ENCODE data around the gene PPP2R3A. TPM values are rescaled to one million over a fixed set of nuclear protein-coding genes. Genes with fewer than 3 reads are reported as not detected.

PPP2R3A gene
- total and polyA plus RNA-seq, 2 experiments from 2014 or later, result 6.4 to 15.2 TPM

GRCh38 chr3:136075218-136075808 lies 109.8 kb downstream of the PPP2R3A start:
- peak overlapping the region; percentile 96 for H3K27ac Mint-ChIP-seq
- peak; percentile 63 for ATAC-seq
- no peak overlapping the region for H2AFZ ChIP-seq

GRCh38 chr3:136075811-136076210 lies 110.3 kb downstream of the PPP2R3A start:
- Mint-ChIP-seq H3K9me3 (no peaks in the 10 kb centered on the region), H3K4me1 (peaks cover 4% of the 10 kb centered on the region; the same call in 2 of the 3 replicates), H3K27me3 (ENCODE audit: insufficient read depth, low read depth, poor library complexity) (no peaks in the 10 kb centered on the region), H3K36me3 (ENCODE audit: low read depth) (no peaks in the 10 kb centered on the region), H3K27ac (peak overlapping the region; percentile 80), H3K4me3 (no peak overlapping the region)
- Histone ChIP-seq H3K27ac (ENCODE audit: low read depth) (no peak overlapping the region), H3K36me3 (ENCODE audit: insufficient read depth) (no peaks in the 10 kb centered on the region), H3K4me3 (no peak overlapping the region), H3K4me1 (ENCODE audit: insufficient read depth) (no peaks in the 10 kb centered on the region), H2AFZ (no peak overlapping the region), H3K27me3 (ENCODE audit: insufficient read depth) (no peaks in the 10 kb centered on the region), H4K20me1 (replicated peaks; ENCODE audit: insufficient read depth) (no peaks in the 10 kb centered on the region), H3K9me2 (ENCODE audit: insufficient read depth) (no peaks in the 10 kb centered on the region), H3K4me2 (no peak overlapping the region), H3F3A (replicated peaks; ENCODE audit: low read depth) (no peaks in the 10 kb centered on the region), H3K79me2 (replicated peaks; ENCODE audit: insufficient read depth) (no peaks in the 10 kb centered on the region)
- DNase-seq (ENCODE audit: low spot score) (no peak), ATAC-seq (no peak)
- TF ChIP-seq CREB1 (CRISPR knock-in tag; IDR thresholded peaks at IDR 0.05; ENCODE audit: low read depth), result no peak
- no peak for TF ChIP-seq ZNF462 (CRISPR knock-in tag; IDR thresholded peaks at IDR 0.05)
- no peak for TF ChIP-seq ZNF114 (CRISPR knock-in tag; IDR thresholded peaks at IDR 0.05)
- TF ChIP-seq JUNB (IDR thresholded peaks at IDR 0.05; ENCODE audit: unreplicated experiment), result no peak
- no peak for TF ChIP-seq STAT1 (IDR thresholded peaks at IDR 0.05; ENCODE audit: unreplicated experiment)
- no peak for TF ChIP-seq CTCF (conservative IDR thresholded peaks at IDR 0.05; ENCODE audit: low read depth in 2 of 2)
- no peak for TF ChIP-seq NANOG (IDR thresholded peaks at IDR 0.05; ENCODE audit: borderline replicate concordance)
- no peak for TF ChIP-seq ZNF331 (CRISPR knock-in tag; IDR thresholded peaks at IDR 0.05; ENCODE audit: low read depth)

More at GRCh38 chr3:136075218-136075808, 109.8 kb downstream of the PPP2R3A start:
- no peaks in the 10 kb centered on the region for H3K27me3 Mint-ChIP-seq (ENCODE audit: insufficient read depth, low read depth, poor library complexity)
- Histone ChIP-seq H3K36me3 (ENCODE audit: insufficient read depth) (no peaks in the 10 kb centered on the region), H3K27ac (ENCODE audit: low read depth) (no peak overlapping the region), H3K4me3 (no peak overlapping the region), H3K27me3 (ENCODE audit: insufficient read depth) (no peaks in the 10 kb centered on the region), H3F3A (replicated peaks; ENCODE audit: low read depth) (no peaks in the 10 kb centered on the region), H3K4me1 (ENCODE audit: insufficient read depth) (no peaks in the 10 kb centered on the region), H3K9me2 (ENCODE audit: insufficient read depth) (no peaks in the 10 kb centered on the region), H3K79me2 (replicated peaks; ENCODE audit: insufficient read depth) (no peaks in the 10 kb centered on the region), H3K4me2 (no peak overlapping the region), H4K20me1 (replicated peaks; ENCODE audit: insufficient read depth) (no peaks in the 10 kb centered on the region)
- H3K36me3 Mint-ChIP-seq (ENCODE audit: low read depth), result no peaks in the 10 kb centered on the region
- H3K4me1 Mint-ChIP-seq, result peaks cover 4% of the 10 kb centered on the region; the same call in 2 of the 3 replicates
- DNase-seq (ENCODE audit: low spot score), result peak; percentile 85
- H3K9me3 Mint-ChIP-seq, result no peaks in the 10 kb centered on the region
- TF ChIP-seq CTCF (conservative IDR thresholded peaks at IDR 0.05; ENCODE audit: low read depth in 2 of 2) (peak in 1 of 2 experiments; percentile 95), ZNF114 (CRISPR knock-in tag; IDR thresholded peaks at IDR 0.05) (no peak), NANOG (IDR thresholded peaks at IDR 0.05; ENCODE audit: borderline replicate concordance) (no peak)
- H3K4me3 Mint-ChIP-seq, result no peak overlapping the region
